Caco-2 (cell line): ENCODE measurements around the gene FOSL2. TPM values are rescaled to one million over a fixed set of nuclear protein-coding genes. Genes with fewer than 3 reads are reported as not detected.

Source experiments
- BruUV-seq: library from RNA; stranded (reverse); fragments of 400-500 nt; replicated peaks from 2 replicates; lab custom pipeline; 2021; lab: Mats Ljungman, UMichigan
- CTCF ChIA-PET: fragments of 300-600 bp; sonication (Branson Sonifier 250); formaldehyde crosslinking; loops from one replicate; lab custom pipeline; 2022; ENCODE audit warnings: antibody characterized with exemption; lab: Charles Lee
- POLR2A ChIA-PET: fragments of 300-600 bp; sonication (Branson Sonifier 250); formaldehyde crosslinking; loops from one replicate; lab custom pipeline; 2022; ENCODE audit warnings: antibody characterized with exemption; lab: Charles Lee
- DNase-seq, 2 experiments: peaks; one replicate each; pipeline versions ENCODE4 v3.0.0 to v3.0.0-alpha.2; 2020 to 2022
- H3K27me3 ChIP-seq: replicated peaks from 2 replicates; pipeline ENCODE4 v1.6.0; 2011; ENCODE audit warnings: low read length; ENCODE audit not compliant: control insufficient read depth, insufficient read depth
- H3K36me3 ChIP-seq: 2 replicates; pipeline ENCODE4 v1.5.1; 2011; ENCODE audit warnings: low read length; ENCODE audit not compliant: control insufficient read depth, insufficient read depth
- H3K4me1 ChIP-seq: fragments of 250-450 bp; sonication (Bioruptor Pico); 2 replicates; pipeline ENCODE4 v1.5.1; 2020; ENCODE audit warnings: mild to moderate bottlenecking
- H3K4me3 ChIP-seq: 2 replicates; pipeline ENCODE4 v1.5.1; 2011; ENCODE audit warnings: low read depth, mild to moderate bottlenecking, control low read depth, low read length
- H3K9me3 ChIP-seq: fragments of 250-450 bp; sonication (Bioruptor Pico); 2 replicates; pipeline ENCODE4 v1.5.1; 2020; ENCODE audit warnings: mild to moderate bottlenecking, moderate library complexity
- H3K27ac Mint-ChIP-seq: one replicate; pipeline ENCODE4 v1.8.0; 2022; ENCODE audit warnings: mixed read lengths; ENCODE audit not compliant: unreplicated experiment
- H3K27me3 Mint-ChIP-seq: one replicate; pipeline ENCODE4 v1.8.0; 2022; ENCODE audit warnings: mixed read lengths; ENCODE audit not compliant: insufficient read depth, unreplicated experiment
- H3K36me3 Mint-ChIP-seq: one replicate; pipeline ENCODE4 v1.8.0; 2022; ENCODE audit warnings: mild to moderate bottlenecking, mixed read lengths; ENCODE audit not compliant: insufficient read depth, unreplicated experiment
- H3K4me1 Mint-ChIP-seq: one replicate; pipeline ENCODE4 v1.8.0; 2022; ENCODE audit warnings: low read depth, mixed read lengths; ENCODE audit not compliant: unreplicated experiment
- H3K4me3 Mint-ChIP-seq: one replicate; pipeline ENCODE4 v1.8.0; 2022; ENCODE audit warnings: mild to moderate bottlenecking, moderate library complexity, mixed read lengths; ENCODE audit not compliant: unreplicated experiment
- H3K9me3 Mint-ChIP-seq: one replicate; pipeline ENCODE4 v1.8.0; 2022; ENCODE audit warnings: mixed read lengths; ENCODE audit not compliant: unreplicated experiment
- intact Hi-C: fragments of 100-400 bp; cut with micrococcal nuclease; formaldehyde crosslinking; loops from one replicate; pipeline ENCODE4 v1.10.0; 2022; ENCODE audit not compliant: unreplicated experiment
- total RNA-seq: library from RNA; stranded (reverse); gene quantifications from 2 replicates; pipeline ENCODE4 v1.2.3, GENCODE V29; 2022
- TF ChIP-seq, protein P1 (sequence below), 2 experiments: fragments of 200-600 bp in 1 of 2; IDR thresholded peaks; 1 replicate in 1 of 2; 2 replicates in 1 of 2; pipeline versions ENCODE4 v1.5.1 to v1.8.0; 2011 to 2022; ENCODE audit warnings: antibody characterized with exemption in 1 of 2, control low read depth in 1 of 2, inconsistent platforms in 1 of 2, low read depth in 1 of 2, low read length in 1 of 2, mild to moderate bottlenecking in 1 of 2, moderate library complexity in 1 of 2; ENCODE audit not compliant: insufficient read depth in 1 of 2, severe bottlenecking in 1 of 2, unreplicated experiment in 1 of 2

FOSL2 gene
- total RNA-seq, 1 experiment from 2014 or later: 64.6 TPM

DNA sequence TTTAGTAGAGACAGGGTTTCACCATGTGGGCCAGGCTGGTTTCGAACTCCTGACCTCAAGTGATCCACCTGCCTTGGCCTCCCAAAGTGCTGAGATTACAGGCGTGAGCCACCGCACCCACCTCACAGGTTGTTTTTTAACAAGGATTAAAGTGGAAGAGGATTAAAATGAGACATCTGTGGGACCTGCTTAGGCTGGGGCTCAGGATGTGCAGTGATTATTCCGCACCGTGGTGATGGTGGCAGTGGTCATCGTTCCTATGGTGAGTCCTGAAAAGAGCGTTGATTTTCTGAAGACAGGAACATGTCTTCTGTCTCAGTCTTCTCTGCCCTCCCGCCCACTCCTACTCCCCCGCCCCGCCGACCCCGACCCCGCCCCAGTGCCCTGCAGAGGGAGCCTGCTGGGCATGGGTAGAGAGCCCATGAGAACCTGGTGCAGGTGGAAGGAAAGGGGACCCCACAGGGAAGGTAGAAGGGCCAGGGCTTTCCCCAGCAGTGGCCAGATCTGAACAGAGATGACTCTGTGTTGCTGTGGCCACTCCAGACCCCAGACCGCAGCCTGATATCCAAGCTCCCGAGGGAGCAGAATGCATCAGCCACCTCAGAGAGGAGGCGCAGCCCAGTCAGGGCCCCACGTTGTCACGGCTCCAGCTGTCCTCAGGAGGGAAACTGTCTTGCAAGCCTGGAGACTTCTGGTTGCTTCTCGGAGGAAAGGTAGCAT lies 34.5 kb upstream of the FOSL2 start:
- TF ChIP-seq, protein P1, sequence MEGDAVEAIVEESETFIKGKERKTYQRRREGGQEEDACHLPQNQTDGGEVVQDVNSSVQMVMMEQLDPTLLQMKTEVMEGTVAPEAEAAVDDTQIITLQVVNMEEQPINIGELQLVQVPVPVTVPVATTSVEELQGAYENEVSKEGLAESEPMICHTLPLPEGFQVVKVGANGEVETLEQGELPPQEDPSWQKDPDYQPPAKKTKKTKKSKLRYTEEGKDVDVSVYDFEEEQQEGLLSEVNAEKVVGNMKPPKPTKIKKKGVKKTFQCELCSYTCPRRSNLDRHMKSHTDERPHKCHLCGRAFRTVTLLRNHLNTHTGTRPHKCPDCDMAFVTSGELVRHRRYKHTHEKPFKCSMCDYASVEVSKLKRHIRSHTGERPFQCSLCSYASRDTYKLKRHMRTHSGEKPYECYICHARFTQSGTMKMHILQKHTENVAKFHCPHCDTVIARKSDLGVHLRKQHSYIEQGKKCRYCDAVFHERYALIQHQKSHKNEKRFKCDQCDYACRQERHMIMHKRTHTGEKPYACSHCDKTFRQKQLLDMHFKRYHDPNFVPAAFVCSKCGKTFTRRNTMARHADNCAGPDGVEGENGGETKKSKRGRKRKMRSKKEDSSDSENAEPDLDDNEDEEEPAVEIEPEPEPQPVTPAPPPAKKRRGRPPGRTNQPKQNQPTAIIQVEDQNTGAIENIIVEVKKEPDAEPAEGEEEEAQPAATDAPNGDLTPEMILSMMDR (IDR thresholded peaks at IDR 0.05; ENCODE audit: insufficient read depth in 1 of 2, low read depth in 1 of 2, low read length in 1 of 2, severe bottlenecking in 1 of 2, unreplicated experiment in 1 of 2): no peak
- no peaks in the 10 kb centered on the region for H3K27me3 ChIP-seq
- intact Hi-C loops: no loop called here
- no peaks in the 10 kb centered on the region for H3K9me3 ChIP-seq
- H3K4me1 Mint-ChIP-seq: peaks cover 7% of the 10 kb centered on the region
- H3K27ac Mint-ChIP-seq: no peak overlapping the region
- H3K4me3 Mint-ChIP-seq: no peak overlapping the region
- H3K9me3 Mint-ChIP-seq: no peaks in the 10 kb centered on the region
- H3K36me3 Mint-ChIP-seq: no peaks in the 10 kb centered on the region
- no peak overlapping the region for H3K4me3 ChIP-seq
- peaks cover 10% of the 10 kb centered on the region; the same call in 1 of the 2 replicates for H3K4me1 ChIP-seq
- no TSS peak for BruUV-seq
- DNase-seq: no peak
- POLR2A ChIA-PET: no interaction called here
- H3K27me3 Mint-ChIP-seq: no peaks in the 10 kb centered on the region
- CTCF ChIA-PET: no interaction called here
- H3K36me3 ChIP-seq: no peaks in the 10 kb centered on the region

DNA sequence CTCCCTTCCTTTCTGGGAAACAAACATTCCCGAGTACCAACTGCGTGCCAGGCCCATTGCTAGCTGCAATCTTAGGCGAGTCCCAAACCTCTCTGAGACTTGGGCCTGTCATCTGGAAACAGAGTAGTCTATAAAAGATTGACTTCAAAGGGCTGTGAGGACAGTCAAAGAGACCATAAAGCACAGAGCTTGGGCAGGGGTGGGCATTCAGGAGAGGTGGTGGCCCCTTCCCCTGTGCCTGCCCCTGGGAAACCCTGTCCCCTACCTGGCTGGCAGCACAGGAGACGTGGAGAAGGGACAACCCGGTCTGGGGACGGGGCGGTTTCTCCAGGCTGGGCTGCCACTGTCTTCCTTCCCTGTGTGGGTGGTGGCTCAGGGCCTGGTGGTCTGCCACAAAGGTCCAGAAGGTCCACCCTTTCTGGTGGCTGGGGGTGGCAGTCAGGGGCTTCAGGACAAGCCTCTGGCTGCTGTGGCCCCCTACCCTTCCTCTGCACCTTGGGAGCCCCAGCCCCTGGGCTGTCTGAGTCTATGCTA lies 33.9 kb upstream of the FOSL2 start:
- H3K27ac Mint-ChIP-seq: peak overlapping the region; percentile 29
- TF ChIP-seq, protein P1 (IDR thresholded peaks at IDR 0.05; ENCODE audit: insufficient read depth in 1 of 2, low read depth in 1 of 2, low read length in 1 of 2, severe bottlenecking in 1 of 2, unreplicated experiment in 1 of 2): no peak
- intact Hi-C loops: no loop called here
- POLR2A ChIA-PET: no interaction called here
- H3K36me3 Mint-ChIP-seq: no peaks in the 10 kb centered on the region
- no peak overlapping the region for H3K4me3 Mint-ChIP-seq
- peaks cover 10% of the 10 kb centered on the region; the same call in 1 of the 2 replicates for H3K4me1 ChIP-seq
- no peaks in the 10 kb centered on the region for H3K36me3 ChIP-seq
- no peaks in the 10 kb centered on the region for H3K27me3 ChIP-seq
- CTCF ChIA-PET: no interaction called here
- BruUV-seq: no TSS peak
- H3K9me3 Mint-ChIP-seq: no peaks in the 10 kb centered on the region
- no peaks in the 10 kb centered on the region for H3K9me3 ChIP-seq
- H3K4me3 ChIP-seq: no peak overlapping the region
- peaks cover 7% of the 10 kb centered on the region for H3K4me1 Mint-ChIP-seq
- DNase-seq: no peak
- no peaks in the 10 kb centered on the region for H3K27me3 Mint-ChIP-seq

DNA sequence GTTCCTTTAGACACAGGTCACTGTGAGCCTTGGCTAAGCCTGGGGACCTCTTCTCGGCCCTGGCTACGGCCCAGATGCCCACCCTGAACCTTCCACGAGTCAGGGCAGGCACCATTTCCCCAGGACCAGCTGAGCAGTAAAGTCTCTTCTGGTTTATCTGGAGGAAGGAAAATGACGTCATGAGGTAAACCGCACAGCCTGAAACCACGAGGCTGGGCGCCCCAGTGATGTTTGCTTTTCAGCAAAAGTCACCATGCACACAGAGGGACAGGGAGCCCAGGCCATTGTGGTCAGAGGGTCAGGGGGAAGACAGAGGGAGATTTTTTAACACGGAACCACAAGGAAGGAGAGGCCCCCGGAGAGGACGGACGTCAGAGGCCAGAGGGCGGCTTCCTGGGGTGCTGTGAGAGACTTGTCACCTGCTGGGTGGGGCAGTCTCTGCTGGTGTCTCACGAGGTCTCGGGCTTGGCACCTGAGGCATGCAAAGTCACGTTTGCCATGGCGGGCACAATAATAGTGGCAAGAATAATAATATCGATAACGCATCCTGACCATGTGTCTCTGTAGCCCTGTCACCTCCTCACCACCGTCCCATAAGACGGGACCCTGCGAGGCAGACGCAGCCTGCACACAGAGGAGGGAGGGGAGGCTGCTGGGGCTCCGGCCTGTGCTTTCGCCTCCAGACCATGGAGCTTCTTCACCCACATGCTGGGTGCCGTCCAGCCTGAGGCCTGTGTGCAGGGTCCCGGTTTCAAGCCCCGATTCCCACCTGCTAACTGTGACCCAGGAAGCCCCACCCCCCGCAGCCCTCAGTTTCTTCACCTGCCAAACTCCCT lies 33.2 kb upstream of the FOSL2 start:
- Histone ChIP-seq H3K36me3 (no peaks in the 10 kb centered on the region), H3K4me3 (no peak overlapping the region), H3K9me3 (no peaks in the 10 kb centered on the region), H3K4me1 (peaks cover 10% of the 10 kb centered on the region; the same call in 1 of the 2 replicates), H3K27me3 (no peaks in the 10 kb centered on the region)
- POLR2A ChIA-PET: no interaction called here
- Mint-ChIP-seq H3K27me3 (no peaks in the 10 kb centered on the region), H3K36me3 (no peaks in the 10 kb centered on the region), H3K4me1 (peaks cover 7% of the 10 kb centered on the region), H3K9me3 (no peaks in the 10 kb centered on the region), H3K27ac (peak overlapping the region; percentile 29), H3K4me3 (no peak overlapping the region)
- TF ChIP-seq, protein P1 (IDR thresholded peaks at IDR 0.05; ENCODE audit: insufficient read depth in 1 of 2, low read depth in 1 of 2, low read length in 1 of 2, severe bottlenecking in 1 of 2, unreplicated experiment in 1 of 2): no peak
- no peak for DNase-seq
- CTCF ChIA-PET: no interaction called here
- intact Hi-C loops: no loop called here
- BruUV-seq: no TSS peak
